GM19328 (cell line): ENCODE results near the gene CFAP97D1.

Source experiments
- ATAC-seq: cut with Tn5 transposase; IDR thresholded peaks from one replicate; pipeline ENCODE4 v1.9.1; 2021; ENCODE audit warnings: mild to moderate bottlenecking, moderate library complexity; ENCODE audit not compliant: unreplicated experiment

Gene CFAP97D1

DNA sequence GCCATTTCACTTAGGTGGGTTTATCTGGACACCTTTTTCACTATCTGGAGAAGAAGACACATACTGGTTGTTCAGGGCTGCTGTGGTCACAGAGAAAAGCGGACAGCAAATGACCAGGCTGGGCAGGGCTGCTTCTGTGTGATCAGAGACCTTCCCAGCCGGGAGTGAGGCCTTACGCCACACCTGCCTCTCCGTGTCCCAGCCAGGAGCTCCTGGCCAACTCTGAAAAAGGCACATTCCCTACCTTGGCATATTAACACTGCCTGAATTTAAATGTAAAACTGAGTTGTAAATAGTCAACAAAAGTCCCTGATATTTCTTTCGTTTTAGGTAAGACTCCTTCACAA lies 12.5 kb upstream of the CFAP97D1 start:
- no peak for ATAC-seq

DNA sequence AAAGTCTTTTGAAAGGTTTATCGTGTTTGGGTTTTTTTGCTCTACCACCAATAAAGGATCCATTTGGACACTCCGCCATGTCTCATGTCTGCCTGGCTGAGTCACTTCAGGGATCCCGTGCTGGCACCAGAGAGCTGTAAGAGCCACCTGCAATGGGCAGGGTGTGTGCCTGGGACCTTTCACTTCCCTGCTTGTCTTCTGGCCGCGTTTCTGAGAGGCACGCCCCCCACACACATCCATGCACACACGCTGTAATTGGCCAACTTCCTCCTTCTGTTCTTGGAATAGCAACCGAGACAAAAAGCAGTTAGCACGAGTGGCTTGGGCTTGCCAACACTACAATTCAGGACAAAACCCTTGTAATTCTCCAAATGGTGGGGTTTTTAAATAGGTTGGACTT lies 11.9 kb upstream of the CFAP97D1 start:
- ATAC-seq = no peak

DNA sequence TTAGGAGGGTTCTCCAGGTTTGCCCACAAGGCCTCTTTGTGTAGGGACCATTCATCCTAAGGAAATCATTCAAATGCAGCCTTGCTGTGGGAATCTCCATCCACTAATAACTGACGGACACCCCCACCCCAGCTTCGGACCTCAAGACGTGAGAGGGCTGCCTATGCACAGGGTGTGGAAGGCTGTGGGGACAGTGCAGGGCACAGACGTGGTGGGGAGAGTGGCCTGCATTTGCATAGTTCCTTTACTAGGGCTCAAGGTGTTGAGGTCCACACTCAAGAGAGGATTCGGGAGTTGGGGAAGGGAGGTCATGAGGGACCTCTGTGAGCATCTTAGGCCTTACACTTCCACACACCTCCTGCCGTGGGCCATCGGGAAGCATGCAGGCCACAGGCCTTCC lies 11.3 kb upstream of the CFAP97D1 start:
- ATAC-seq = no peak

DNA sequence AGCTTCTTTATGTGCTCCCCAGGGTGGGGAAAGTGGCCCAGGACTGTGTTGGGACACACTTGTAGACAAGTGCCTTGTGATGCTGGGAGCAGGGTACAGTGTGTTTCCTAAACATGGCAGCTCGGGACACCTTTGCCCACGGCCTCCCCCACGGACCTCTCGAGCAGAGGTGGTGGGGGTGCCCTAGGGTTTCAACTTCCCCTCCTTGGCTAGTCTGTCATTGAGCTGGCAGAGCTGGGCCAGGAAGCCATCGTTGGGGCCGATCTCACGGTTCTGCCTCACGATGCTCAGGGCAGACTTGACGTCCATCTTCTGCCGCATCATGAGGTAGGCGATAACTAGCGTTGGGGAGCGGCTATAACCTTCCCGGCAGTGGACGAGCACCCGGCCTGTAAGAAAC lies 10.8 kb upstream of the CFAP97D1 start:
- ATAC-seq = no peak

DNA sequence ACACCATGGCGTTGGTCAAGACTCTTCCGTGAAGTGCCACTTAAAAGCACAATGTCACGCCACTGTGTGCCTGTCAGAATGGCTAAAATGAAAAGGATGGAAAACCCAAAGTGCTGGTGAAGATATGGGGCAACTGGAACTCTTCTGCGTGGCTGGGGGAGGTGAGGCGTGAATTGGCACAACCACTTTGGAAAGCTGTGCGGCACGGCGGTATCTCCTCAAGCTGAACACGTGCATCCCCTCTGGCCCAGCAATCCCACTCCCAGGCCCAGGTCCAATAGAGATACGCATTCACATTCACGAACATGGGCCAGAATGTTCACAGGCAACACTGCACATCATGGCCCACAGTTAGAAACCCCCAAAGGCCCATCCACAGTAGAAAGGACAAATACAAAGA lies 10.4 kb upstream of the CFAP97D1 start:
- ATAC-seq = no peak

DNA sequence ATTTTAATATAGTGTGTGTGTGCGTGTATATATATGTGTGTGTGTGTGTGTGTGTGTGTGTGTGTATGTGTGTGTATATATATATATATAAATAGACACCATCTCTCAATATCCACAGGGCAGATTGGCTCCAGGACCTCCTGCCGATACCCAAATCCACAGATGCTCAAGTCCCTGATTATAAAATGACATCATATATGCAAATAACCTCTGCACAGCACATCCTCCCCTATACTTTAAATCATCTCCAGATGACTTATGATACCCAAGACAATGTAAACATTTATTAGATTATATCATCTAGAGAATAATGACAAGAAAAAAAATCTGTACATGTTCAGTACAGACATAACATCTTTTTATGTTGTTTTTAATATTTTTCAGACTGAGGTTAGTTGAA lies 9.3 kb upstream of the CFAP97D1 start:
- no peak for ATAC-seq

DNA sequence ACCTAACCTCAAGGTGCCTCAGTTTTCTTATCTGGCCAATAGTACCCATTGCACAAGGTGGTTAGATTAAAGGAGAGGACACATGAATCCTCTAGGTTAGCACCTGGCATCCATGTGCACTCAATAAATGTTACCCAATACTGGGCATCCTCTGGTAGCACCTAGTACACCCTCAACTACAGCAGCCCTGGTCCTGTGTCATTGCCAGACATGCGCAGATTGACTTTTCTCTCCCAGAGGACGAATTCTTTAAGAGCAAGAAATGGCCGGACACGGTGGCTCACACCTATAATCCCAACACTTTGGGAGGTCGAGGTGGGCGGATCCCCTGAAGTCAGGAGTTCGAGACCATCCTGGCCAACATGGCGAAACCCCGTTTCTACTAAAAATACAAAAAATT lies 8.8 kb upstream of the CFAP97D1 start:
- no peak for ATAC-seq

DNA sequence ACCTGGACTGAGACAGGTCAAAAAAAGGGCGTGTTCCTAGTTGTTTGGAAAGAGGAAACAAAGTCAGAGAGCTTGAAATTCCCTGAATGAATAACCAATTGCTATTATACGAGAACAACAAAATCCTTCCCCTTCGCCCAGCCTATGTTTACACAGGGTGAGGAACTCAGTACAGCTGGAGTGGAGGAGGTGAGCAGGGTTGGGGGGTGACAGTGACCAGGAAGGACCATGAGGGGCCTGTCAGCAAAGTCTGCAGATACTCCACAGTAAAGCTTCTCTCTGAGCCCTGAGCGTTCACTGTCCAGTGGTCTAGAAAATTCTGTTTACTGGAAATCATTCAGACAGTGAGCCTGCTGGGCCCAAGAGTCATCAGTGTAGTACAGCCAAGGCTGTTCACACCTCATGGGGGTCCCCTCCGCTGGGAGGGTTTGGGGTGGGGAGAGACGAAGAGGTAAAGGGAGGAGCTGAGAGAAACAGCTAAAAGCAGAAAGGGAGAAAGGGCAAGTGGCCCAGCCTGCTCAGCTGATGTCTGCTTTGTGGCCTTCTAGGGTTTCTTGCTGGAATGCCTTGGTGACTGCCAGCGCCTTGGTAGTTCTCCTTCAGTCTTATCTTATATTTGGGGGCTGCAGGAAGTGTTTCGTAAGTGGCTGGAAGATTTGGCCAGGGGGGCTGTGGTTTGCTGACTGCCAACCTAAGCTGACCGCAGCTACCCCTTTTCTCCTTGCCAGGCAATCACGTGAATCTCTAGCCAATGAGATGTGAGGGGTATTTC lies 7.2 kb upstream of the CFAP97D1 start:
- ATAC-seq = no peak

DNA sequence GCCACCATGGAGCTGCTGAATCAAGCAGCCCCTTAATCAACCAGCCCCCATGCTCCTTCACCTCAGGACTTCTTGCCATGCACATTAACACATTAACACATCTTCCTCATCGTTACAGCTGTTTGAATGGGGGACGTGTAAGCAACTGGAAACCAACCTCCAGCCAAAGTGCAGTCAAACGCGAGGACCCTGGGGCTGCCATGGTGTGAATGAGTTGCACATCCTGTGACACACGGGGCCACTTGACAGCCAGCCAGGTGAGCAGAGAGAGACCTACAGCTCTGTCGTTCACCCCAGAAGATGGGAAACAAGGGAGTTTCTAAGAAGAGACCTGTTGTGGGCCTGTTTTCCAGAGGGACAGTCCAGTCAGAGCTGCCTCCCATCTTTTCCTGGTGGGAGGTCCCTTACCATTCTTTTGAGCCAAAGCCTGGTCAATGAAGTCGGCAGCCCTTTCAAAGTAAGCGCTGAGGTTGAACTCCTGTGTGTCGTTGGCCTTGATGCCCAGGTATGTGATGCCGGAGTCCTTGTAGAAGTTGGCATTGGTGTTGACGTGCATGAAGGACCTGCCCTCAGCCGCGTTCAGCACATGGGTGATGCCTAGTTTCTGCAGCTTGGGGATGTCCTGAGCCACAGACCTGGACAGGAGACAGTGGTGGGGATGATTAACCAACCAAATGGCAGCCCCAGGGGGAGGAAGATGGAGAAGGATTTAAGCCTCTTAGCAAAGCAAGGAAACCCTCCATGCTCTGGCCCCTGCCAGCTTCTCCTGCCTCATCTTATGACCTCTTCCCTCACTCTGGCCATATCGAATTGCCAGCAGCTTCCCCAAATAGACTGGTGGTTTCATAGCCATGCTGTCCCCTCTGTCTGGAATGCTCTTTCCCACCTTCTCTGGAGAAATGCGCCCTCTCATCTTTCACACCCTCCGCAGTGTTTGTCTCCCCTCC lies 5.7 kb upstream of the CFAP97D1 start:
- ATAC-seq = no peak

DNA sequence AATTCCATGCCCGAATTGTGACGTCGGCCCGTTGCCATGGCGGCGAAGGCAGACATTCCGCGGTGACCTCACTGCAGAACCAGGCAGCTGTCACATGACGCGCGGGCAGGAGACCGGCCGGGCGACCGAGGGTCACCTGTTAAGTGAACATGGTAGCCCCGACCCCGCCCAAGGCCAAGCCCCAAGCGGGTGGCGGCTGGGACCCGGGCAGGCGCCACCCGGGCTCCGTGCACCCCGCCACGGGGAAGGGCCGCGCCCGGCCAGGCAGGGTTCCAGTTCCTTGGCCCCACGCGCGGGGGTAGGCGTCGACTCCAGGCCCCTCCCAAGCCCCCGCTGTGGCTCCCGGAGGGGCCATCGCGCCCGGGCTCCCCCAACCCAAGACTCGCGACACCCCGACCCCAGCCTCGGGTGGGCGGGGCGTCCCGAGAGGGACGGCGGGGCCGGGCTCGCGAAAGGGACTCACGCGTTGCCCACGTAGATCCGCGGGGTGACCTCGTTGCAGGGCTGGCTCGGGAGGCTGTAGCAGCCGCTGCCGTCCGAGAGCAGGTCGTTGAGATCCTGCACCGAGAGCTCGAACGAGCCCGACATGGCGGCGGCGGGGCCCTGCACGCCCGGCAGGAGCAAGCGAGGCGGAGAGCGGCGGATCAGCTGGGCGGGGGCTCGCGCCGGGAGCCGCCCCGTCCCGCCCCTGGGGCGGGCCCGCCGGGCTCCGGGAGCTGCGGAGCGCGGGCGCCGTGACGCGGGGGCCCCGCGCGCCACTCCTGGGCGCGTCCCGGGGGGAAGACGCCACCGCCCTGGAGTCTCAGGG lies 1.7 kb upstream of the CFAP97D1 start, which contains the start of gene DUSP3:
DUSP3 (minus strand) TSS at position 641 of the 808 bp plus-strand sequence; CDS start at position 588, 53 bp downstream.
- peak; percentile 82 for ATAC-seq

DNA sequence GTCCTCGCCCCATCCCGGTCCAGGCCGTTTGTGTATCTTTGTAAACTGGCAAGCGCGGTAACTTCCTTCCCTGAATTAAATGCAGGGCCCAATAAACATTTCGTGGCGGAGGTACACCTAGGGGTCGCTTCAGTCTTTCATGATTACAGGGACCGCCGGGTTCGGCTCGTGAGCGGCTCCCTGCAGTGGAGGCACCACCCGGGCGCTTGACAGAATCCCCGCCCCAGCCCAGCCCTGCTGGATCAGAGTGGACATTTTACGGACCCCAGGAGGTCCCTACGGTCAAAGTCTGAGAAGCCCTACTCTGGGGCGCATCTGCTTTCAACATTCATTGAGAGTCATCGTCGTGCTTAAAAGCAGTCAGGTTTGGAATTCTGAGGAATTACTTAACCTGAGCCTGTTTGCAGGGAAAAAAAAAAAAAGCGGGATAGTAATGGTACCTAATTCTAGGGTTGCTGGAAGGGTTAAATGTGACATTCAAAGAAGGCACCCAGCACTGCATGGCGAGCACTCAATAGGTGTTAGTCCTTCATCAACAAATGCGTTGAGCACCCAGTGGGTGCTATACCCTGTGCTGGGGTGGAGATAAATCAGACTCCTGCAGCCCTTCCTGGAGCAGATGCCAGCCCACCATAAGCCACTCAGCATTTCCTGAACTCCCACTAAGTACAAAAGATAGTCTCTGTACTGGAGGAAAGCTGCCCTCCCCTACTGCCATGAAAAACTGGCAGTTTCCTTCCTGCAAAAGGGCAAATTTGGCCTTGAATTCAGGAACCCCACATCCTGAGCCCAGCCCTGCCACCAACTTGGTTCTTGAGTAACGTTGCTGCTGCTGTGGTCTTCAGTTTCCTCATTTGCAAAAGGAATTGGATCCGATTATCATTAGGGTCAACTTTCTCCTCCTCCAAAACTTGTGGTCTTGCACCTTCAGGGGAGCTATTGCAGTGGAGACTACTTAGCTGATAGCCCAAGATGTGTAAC lies 800 bp upstream of the CFAP97D1 start:
- ATAC-seq = no peak

DNA sequence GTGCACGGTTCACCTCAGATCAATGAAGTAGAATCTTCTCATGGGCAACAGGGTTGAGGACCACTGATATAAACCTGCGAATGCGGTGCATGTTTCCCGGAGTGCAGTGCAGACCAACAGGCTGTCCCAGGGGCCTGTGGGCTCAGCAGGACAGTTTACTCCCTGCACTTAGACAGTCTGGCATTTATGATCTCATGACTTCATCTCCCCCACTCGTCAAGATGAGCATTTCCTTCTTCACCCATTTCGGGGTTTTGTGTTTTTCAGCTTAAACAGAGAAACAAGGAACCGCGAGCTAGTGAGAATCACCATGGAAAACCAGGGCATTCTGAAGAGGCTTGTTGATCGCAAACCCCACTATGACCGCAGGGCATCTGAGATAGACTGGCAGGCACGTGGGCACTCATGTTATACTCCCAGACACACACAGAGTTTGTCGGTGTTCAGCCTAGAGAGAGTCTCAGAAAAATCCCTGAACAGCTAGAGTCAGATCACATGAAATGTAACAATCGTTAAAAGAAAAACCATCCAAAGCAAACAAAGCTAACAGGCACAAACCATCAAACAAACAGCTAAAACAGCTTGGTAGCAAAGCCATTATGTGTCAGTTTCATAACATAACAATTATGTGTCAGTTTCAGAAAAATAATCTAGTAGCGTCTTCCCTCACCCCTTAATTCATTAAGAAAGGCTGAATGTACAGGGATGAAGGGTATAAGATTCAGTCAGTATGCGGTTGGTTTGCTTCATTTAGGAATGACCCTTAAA lies 2.9 kb downstream of the CFAP97D1 start:
- ATAC-seq = no peak

DNA sequence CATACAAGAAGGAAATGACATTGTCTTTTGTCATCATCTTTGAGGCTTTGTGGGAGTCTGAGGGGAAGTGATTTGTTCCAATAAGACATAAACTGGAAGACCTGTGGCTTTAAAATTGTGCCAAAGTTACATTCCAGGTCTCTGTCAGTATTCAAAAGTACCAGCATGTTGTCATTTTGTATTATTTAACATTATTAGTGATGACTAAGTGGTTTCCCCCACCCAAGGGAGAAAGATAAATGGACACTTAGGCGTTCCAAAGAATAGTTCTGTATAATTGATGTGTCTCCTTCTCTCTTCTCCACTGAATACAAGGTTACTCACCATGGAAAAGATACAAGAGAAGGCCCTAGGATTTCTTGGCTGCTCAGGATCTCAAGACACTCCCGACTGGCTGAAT lies 3.8 kb downstream of the CFAP97D1 start:
- no peak for ATAC-seq

DNA sequence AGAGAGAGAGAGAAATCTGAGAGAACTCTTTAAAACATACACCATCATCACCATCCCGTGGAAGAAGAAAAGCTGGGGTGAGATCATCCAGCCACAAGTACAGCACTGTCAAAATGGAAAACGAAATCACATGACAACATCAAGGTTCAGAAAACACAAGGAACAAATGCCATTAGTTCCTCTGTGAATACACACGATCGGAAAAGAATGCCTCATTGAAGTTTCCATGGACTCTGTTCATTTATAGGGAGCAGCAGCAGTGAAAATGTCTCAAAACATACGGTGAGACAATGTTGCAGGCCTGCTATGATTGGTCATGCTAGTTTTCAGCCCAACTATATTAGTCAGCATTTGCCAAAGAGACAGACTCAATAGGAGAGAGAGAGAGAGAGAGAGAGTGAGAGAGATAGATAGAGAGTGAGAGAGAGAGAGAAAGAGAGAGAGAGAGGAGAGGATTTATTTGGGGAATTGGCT lies 4.4 kb downstream of the CFAP97D1 start:
- no peak for ATAC-seq

DNA sequence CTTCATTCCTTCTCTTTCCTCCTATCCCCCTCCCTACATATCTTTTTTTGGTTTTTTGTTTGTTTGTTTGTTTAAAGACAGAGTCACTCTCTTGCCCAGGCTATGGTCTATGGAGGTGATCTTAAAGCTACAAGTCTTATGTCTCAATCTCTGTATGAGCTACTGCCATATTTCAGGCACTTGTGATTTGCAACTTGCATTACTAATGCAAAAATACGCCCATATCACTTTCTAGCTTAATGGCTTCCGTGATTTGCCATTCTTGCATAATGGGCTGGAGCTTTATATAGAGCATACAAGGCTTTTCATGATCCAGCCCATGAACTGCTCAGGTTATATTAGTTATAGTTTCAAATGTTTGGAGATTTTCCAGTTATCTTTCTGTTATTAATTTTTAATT lies 7.5 kb downstream of the CFAP97D1 start:
- ATAC-seq = no peak

DNA sequence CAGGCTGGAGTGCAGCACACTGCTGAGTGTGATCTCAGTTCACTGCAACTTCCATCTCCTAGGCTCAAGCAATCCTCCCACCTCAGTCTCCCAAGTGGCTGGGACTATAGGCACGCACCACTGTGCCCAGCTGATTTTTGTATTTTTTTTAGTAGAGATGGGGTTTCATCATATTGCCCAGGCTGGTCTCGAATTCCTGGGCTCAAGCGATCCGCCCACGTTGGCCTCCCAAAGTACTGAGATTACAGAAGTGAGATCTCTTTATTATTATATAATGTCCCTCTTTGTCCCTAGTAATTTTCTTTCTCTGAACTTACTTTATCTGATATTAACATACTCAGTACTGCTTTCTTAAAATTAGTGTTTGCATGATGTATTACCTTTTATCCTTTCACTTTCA lies 8.3 kb downstream of the CFAP97D1 start:
- ATAC-seq = no peak

DNA sequence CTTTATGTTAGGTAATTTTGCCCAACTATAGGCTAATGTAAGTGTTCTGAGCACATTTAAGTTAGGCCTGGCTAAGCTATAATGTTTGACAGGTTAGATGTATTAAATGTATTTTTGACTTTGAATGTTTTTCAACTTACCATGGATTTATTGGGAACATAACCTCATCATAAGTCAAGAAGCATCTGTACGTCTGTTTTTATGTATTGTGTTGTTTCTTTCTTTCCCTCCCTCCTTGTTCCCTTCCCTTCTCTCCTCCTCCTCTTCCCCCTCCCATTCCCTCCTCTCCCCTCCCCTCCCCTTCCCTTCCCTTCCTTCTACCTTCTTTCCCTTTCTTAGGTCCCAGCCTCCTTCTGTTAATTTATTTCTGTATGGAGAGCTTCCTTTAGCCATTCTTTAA lies 9.2 kb downstream of the CFAP97D1 start:
- ATAC-seq = no peak

DNA sequence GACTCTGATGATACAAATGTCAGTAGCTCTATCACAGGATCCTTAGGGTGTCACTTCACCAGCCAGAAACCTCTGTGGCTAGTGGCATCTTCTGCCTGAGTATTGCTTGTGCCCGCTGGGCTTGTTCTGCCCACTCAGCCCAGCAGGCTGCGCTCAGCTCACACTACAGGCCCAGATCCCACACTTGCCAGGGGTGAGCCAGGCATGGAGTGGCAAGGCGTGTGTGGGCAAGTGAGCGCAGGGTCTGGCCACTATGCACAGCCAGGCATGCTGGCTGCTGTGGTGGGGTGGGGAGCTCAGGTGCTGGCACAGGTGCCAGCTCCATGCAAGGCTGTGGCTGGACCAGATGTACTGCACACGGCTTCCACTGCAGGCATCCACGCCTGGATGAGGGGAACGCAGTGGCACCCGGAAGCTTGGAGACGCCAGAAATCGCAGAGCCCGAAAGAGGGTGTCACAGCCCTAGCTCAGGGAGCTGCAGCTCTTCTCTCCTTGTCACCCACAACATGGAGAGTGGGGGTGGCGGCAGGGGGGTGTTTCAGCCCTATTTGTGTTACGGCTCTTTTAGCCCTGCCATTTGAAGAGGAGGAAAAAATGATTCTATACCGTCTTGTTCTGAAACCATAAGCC lies 10.2 kb downstream of the CFAP97D1 start:
- no peak for ATAC-seq

DNA sequence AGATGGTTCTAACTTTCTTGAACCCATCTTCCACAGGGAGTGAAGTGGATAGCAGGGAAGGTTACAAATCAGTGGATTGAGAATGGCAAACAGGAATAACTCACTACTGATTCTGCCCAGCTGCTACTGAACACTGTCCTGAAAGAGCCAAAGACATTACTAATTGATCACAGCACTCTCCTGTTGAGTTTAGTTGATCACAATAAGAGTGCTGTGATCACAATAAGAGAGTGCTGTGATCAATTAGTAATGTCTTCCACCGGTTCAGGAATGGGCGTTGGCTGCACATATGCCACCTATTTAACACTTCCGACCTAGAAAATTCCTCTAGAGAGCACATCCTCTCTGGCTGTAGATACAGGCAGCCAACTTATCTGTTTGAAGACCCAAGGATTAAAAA lies 11.4 kb downstream of the CFAP97D1 start:
- no peak for ATAC-seq
